Prostate gland (tissue), 2 donors: ENCODE results near the gene DOCK3. TPM values are rescaled to one million over a fixed set of nuclear protein-coding genes. Genes with fewer than 3 reads are reported as not detected.

Experiments used
- DNase-seq: peaks from one replicate; pipeline ENCODE4 v3.0.0-alpha.2; 2019; ENCODE audit warnings: low spot score
- H3K27ac ChIP-seq, 2 donors: fragments of 200-600 bp; sonication (generic); 2 replicates each; pipeline ENCODE4 v1.5.1; 2017 to 2019
- H3K27me3 ChIP-seq: fragments of 200-600 bp; sonication (generic); replicated peaks from 2 replicates; pipeline ENCODE4 v1.5.1; 2019; ENCODE audit not compliant: insufficient read depth
- H3K36me3 ChIP-seq, 2 donors: fragments of 200-600 bp; sonication (generic); 1 replicate in 1 of 2; 2 replicates in 1 of 2; pipeline versions ENCODE4 v1.5.1 to v1.8.1; 2017 to 2019
- H3K4me1 ChIP-seq: fragments of 200-600 bp; sonication (generic); replicated peaks from 2 replicates; pipeline ENCODE4 v1.5.1; 2019
- H3K4me3 ChIP-seq, 2 donors: fragments of 200-600 bp; sonication (generic); 2 replicates each; pipeline ENCODE4 v1.5.1; 2017 to 2019
- H3K9me3 ChIP-seq: fragments of 200-600 bp; sonication (generic); 2 replicates; pipeline ENCODE4 v1.5.1; 2017
- CTCF ChIP-seq, 4 experiments: fragments of 200-600 bp in 2 of 4; fragments of 450-650 bp in 2 of 4; sonication (generic) in 2 of 4; IDR thresholded peaks; 1 replicate in 3 of 4; 2 replicates in 1 of 4; pipeline ENCODE4 v1.5.1; 2016 to 2019; ENCODE audit warnings: antibody characterized with exemption in 4 of 4, mild to moderate bottlenecking in 2 of 4, moderate library complexity in 2 of 4
- POLR2A ChIP-seq: fragments of 450-650 bp; IDR thresholded peaks from one replicate; pipeline ENCODE4 v1.6.1; 2016; ENCODE audit warnings: antibody characterized with exemption, mild to moderate bottlenecking
- POLR2AphosphoS5 ChIP-seq: sonication (generic); formaldehyde crosslinking; IDR thresholded peaks from one replicate; pipeline ENCODE4 v1.6.1; 2017; ENCODE audit warnings: antibody characterized with exemption
- WGBS: methylation state at CpG from one replicate; pipeline ENCODE4 v1.1.5; 2018; 5-methylcytosine and 5-hydroxymethylcytosine counted together
- intact Hi-C: fragments of 100-400 bp; cut with DNase I; formaldehyde crosslinking; loops from one replicate; pipeline ENCODE4 v1.14.2; 2022
- total RNA-seq, 2 donors: library from RNA; depleted of rRNA; stranded (reverse); fragments of >200 nt; gene quantifications; one replicate each; pipeline ENCODE4 v1.1.0, GENCODE V29; 2016

The DOCK3 gene
- total RNA-seq, 2 donors from 2014 or later = 0.36 to 6.3 TPM

- intact Hi-C loops = no loop called here
- H3K4me3 ChIP-seq = no peak overlapping the region
- TF ChIP-seq CTCF (IDR thresholded peaks at IDR 0.05) = no peak
- H3K27me3 ChIP-seq = no peaks in the 10 kb centered on the region
- H3K4me1 ChIP-seq = peaks cover 25% of the 10 kb centered on the region
- no peaks in the 10 kb centered on the region for H3K9me3 ChIP-seq
- DNase-seq = no peak
- H3K27ac ChIP-seq = no peak overlapping the region
- 65% methylated on average over 12 of the region's 12 CpGs for WGBS
- H3K36me3 ChIP-seq = no peaks in the 10 kb centered on the region
These were observed 720.9 kb downstream of the DOCK3 start for GRCh38 chr3:51395493-51396213.

DNA sequence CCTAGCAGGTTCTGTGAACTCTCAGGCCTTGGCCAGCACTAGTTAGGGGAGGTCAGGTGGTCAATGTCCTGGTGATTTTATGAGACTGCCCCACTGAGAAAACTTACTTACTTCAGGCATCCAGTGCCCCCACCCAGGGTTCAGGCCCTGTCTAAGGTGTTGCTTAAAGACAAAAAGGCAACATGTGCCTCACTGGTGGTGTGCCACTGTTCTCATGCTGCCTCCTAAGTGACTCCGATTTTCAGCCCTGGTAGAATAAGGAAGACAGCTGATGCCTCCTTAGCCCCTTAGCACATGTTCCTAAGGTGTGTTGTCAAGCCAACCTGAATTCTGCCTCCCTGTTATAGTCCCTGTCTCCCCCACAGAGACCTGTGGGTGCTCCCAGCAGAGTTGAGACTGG lies 721.7 kb downstream of the DOCK3 start:
- Histone ChIP-seq H3K9me3 (no peaks in the 10 kb centered on the region), H3K4me3 (no peak overlapping the region), H3K36me3 (no peaks in the 10 kb centered on the region), H3K27ac (no peak overlapping the region), H3K27me3 (no peaks in the 10 kb centered on the region), H3K4me1 (peaks cover 23% of the 10 kb centered on the region)
- DNase-seq = no peak
- intact Hi-C loops = no loop called here
- no peak for TF ChIP-seq CTCF (IDR thresholded peaks at IDR 0.05)
- 62% methylated on average over 1 of the region's 1 CpG for WGBS

DNA sequence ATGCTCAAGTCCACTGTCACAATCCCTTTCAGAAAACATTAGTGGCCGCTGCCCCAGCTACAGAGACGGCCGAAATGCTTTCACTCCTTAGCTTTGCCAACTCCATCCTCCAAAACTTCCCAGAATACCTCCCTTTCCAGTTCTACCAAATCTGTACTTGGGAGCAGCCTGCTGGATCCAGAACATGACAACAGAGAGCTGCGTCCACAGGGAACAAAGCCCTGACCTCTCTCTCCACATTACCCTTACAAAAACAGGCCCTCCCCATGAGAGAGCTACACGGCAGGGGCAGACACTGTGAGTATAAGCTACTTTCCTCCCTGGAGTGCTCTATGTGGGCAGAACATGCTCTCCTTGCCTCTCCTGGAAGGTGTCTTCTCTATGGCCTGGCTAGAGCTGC lies 722.7 kb downstream of the DOCK3 start:
- intact Hi-C loops = no loop called here
- WGBS = 53% methylated on average over 5 of the region's 5 CpGs
- no peak overlapping the region for H3K27ac ChIP-seq
- H3K27me3 ChIP-seq = no peaks in the 10 kb centered on the region
- H3K9me3 ChIP-seq = no peaks in the 10 kb centered on the region
- TF ChIP-seq POLR2A = no peak
- TF ChIP-seq POLR2AphosphoS5 = no peak
- no peak for TF ChIP-seq CTCF (IDR thresholded peaks at IDR 0.05)
- H3K36me3 ChIP-seq = no peaks in the 10 kb centered on the region
- peaks cover 16% of the 10 kb centered on the region for H3K4me1 ChIP-seq
- no peak for DNase-seq
- no peak overlapping the region for H3K4me3 ChIP-seq

DNA sequence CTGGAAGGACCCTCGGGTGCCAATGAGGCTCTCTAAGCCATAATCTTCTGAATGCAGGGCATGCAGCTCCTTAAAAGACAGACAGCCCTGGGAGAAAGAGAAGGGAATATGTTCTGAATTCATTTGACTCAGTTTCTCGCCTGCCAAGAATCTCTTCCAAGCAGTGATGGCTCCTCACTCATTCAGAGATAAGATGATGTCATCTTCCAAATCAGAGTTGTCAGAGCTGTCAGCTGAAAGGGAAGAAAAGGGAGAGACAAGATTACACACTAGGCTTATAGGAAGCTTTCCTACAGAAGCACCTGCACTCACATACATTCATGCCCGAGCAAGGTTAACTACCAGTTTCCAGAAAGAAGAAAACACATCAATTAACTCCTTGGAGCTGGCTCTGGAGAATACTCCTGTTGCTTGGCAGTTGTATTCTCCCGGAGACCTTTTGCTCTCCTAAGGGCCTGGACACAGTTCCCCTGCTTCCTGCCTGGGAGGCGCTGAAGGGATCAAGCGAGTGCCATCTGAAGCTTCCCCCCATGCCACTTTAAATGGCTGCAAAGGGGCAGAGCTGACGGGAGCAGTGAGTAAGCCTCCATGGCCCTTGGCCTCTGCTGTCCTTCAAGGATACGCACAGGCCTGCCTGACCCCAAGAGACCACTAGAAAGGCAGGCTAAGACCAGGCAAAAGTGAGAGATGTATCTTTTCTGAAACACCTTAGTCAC lies 724.0 kb downstream of the DOCK3 start:
- Histone ChIP-seq H3K9me3 (no peaks in the 10 kb centered on the region), H3K4me1 (peaks cover 5% of the 10 kb centered on the region), H3K4me3 (no peak overlapping the region), H3K27me3 (no peaks in the 10 kb centered on the region), H3K27ac (no peak overlapping the region), H3K36me3 (peaks cover 0 to 4% of the 10 kb centered on the region in 2 donors)
- TF ChIP-seq POLR2AphosphoS5 (no peak), POLR2A (no peak), CTCF (IDR thresholded peaks at IDR 0.05) (no peak)
- WGBS = 70% methylated on average over 8 of the region's 8 CpGs
- no peak for DNase-seq
- intact Hi-C loops = no loop called here

DNA sequence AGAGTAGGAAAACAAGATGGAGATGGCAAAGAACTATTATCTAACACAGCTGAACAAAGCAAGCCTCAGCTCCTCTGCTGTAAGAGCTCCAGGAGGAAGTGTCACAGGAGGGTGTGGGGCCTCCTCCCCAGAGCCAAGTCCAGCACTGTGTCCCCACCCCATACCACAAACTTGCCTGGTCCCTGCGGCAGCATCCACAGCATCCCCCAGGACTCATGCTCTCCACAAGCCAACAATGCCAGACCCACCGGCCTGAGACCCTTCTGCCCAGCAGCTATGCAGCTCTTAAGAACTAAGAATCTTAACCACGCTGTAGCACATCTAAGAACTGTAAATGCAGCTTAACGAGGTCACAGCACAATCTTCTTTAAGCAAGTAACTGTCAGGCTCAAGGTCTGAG lies 725.4 kb downstream of the DOCK3 start:
- Histone ChIP-seq H3K4me3 (no peak overlapping the region), H3K4me1 (no peaks in the 10 kb centered on the region), H3K36me3 (peaks cover 0 to 4% of the 10 kb centered on the region in 2 donors), H3K9me3 (no peaks in the 10 kb centered on the region), H3K27ac (no peak overlapping the region), H3K27me3 (no peaks in the 10 kb centered on the region)
- no peak for DNase-seq
- WGBS = 90% methylated on average over 4 of the region's 4 CpGs
- TF ChIP-seq POLR2AphosphoS5 = no peak
- TF ChIP-seq CTCF (IDR thresholded peaks at IDR 0.05) = no peak
- no peak for TF ChIP-seq POLR2A
- intact Hi-C loops = loop anchor here (10.0 kb wide), 1 partner anchor 1055 kb away; the partner anchor contains the start of genes RASSF1 and ZMYND10
